GM12874 (cell line): ENCODE results near the gene HIVEP3.

Experiments
- TF ChIP-seq, protein P1 (sequence below): IDR thresholded peaks from 2 replicates; pipeline ENCODE4 v1.5.1; 2011; ENCODE audit warnings: low read depth, mild to moderate bottlenecking, control low read depth, low read length, moderate library complexity; ENCODE audit not compliant: insufficient read depth

HIVEP3 gene

DNA sequence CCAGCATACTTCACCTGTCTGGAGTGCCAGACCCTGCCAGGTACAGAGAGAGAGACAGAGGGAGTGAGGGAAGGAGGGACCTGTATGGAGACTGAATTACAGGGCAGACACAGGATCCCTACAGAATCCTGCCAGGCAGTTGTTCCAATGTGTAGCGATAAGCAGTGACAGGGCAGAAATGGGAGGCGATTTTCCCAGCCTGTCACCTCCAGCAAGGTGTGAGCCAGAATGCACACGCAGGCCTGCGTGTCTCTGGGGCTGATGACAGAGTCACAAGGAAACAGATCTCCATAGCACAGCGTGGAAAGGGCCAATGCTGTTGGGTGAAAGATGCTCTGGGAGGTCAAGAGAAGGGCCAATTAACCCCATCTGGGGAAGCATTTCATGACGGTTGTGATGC, 111.3 kb downstream of the HIVEP3 start:
- TF ChIP-seq, protein P1, sequence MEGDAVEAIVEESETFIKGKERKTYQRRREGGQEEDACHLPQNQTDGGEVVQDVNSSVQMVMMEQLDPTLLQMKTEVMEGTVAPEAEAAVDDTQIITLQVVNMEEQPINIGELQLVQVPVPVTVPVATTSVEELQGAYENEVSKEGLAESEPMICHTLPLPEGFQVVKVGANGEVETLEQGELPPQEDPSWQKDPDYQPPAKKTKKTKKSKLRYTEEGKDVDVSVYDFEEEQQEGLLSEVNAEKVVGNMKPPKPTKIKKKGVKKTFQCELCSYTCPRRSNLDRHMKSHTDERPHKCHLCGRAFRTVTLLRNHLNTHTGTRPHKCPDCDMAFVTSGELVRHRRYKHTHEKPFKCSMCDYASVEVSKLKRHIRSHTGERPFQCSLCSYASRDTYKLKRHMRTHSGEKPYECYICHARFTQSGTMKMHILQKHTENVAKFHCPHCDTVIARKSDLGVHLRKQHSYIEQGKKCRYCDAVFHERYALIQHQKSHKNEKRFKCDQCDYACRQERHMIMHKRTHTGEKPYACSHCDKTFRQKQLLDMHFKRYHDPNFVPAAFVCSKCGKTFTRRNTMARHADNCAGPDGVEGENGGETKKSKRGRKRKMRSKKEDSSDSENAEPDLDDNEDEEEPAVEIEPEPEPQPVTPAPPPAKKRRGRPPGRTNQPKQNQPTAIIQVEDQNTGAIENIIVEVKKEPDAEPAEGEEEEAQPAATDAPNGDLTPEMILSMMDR, result no peak

DNA sequence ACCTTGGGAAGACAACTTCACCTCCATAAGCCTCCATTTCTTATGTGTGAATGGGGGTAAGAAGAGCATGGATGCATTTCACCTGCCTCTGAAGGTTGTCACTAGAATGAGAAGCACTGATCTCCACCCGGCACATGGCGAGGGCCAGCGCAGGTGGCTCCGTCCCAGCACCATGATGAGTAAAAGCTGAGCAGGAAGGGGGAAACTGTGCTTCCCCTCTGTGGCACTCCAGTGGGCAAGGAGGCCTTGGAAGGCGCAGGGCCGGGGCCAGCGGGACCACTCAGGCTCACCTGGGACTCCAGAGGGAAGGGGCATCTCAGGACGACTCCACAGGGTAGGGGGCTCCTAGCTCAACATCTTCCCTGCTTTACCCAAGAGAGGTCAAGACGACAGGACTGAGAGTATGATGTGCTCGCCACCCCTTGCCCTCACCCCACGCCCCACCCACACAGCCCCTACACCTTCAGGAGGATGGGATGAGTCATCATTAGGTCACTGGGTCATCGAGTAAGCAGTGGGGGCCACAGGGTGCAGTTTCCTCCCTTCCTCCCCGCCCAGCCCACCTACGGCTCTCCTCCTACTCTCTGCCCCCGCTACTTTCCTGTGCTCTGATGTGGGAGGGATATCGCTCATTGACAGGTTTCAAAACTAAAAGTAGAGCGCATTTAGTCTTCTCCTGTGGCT, 112.1 kb downstream of the HIVEP3 start:
- TF ChIP-seq, protein P1, result no peak

DNA sequence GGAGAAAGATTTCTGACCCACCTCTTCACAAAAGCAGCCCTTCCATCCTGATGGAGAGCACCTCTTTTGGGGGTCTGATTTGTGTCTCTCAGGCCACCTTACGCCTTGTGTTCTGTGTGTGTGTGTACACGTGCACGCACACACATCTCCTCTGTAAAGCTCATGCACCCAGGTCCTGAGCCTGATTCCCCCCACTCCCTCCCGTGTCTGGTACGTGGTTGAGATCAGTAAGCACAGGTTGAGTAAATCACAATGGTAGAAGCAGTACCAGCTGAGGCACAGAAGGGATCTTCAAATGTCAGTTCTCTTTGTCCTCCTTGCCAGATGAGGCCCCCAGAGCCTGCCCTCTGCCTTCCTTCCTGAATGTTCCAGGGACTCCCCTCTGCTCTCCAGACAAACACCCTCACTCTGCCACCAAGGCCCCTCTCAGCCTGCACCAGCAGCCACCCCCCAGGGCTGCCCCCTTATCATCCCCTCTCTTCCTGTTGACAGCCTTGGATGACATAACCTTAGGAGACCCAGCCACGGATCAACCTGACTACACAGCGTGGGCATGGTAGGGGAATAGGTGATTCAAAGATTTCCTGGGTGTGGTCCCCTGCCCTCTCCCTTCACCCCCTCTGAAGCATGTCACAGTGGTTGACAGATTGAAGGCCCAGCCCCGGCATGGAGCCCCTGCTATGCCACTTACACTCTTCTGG, 112.8 kb downstream of the HIVEP3 start:
- TF ChIP-seq, protein P1, result no peak

DNA sequence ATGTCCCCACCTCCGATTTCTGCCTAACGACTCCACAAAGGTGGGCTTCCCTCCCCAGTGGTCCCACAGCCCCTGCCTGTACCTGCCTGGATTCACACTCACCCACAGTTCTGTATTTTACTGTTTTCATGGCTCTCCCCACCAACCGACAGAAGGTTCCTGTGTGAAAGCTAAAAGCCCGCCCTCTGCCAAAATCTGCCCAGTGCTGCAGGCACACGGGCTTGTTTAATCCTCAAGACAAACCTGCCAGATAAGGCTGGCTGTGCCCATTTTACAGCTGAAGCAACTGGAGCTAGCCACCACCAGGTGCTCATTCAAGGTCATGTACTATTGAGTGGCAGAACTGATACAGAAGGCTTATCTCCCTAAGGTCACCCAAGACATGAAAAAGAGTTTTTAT, 114.5 kb downstream of the HIVEP3 start:
- TF ChIP-seq, protein P1, result 0 out of 2 replicates have a peak, but pooled peaks have one; percentile 2

DNA sequence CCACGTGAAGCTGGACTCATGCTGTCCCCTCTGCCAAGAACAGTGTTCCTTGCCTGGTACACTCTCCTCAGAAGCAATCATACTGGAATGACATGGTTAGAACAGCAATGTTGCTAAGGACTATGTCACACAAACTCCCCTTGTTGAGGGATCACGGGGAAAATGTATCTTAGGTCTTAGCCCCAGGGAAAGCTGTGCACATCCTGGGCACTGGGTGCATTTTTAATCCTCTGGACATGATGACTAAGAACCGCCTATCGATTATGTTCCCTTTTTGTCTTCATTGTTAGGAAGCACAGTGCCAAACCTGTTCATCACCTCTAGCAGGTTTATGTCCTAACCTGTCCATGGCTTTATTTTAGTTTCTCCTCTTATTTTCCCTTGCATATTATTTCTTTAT, 115.1 kb downstream of the HIVEP3 start:
- TF ChIP-seq, protein P1, result no peak

DNA sequence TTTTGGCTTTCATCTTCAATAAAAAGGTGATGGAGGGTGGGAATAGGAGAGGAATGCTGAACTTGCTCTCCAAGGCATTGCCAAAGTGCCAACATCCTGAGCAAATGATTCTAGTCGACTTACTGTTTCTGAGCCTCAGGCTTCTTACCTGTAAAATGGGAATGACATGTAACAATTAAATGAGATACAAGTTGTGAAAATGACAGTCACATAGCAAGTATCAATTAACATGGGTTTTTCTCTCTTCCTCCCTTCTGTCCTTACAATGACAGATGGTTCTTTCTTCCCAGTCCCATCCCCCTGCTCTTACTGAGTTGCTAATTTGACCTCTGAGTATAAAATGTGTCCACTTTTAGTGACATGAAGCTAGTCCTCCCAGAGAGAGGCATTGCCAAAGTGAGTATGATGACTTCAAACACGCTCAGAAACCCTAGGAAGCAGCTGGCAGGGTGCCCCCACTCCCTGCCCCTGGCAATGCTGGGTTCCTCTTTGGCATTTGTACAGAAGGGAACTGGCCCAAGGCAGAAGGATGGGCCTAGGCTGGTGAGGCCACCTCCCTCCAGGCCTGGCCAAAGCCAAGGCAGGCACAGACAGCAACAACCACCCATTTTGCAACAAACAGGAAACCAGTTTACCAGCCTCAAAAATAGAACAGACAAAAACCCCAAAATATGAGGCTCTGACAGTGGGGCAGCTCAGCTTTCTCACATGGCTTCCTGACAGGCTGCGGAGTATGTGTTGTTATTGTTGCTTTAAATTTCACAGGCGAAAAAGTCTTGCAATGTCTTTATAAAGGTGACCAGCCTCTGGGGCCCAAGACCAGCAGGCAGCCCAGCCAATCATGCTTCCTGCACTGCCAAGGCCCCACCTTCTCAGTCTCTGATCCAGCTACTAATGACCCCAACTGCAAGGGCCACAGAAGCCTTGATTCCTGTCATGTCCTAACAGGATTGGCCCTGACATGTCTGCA, 115.9 kb downstream of the HIVEP3 start:
- TF ChIP-seq, protein P1, result no peak

DNA sequence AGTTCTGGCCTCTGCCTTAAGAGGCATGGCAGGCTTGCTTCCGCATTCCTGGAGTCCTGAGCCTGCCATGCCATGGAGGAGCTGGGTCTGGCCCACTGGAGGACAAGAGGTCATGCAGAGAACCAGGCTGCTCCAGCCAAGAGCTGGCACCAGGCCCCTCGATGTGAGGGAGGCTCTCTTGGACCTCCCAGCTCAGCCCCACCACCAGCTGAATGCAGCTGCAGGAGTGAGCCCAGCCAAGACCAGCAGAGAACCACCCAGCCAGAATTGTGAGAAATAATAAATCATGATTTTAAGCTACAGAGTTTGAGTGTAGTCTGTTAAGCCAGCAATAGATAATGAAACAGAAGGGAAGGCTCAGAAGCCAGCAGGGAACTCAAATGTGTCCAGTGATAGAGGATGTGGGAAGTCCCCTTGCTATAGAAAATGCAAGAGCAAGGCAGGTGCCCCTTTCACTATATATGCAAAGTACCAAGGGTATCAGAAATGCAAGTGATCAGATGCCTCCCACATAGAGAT, 118.4 kb downstream of the HIVEP3 start:
- TF ChIP-seq, protein P1, result no peak
